GM12878 (cell line): ENCODE results near the gene GALE. TPM values are rescaled to one million over a fixed set of nuclear protein-coding genes. Genes with fewer than 3 reads are reported as not detected.

Experiments used
- ATF2 ChIP-seq: IDR thresholded peaks from 2 replicates; pipeline ENCODE4 v1.6.1; 2012; ENCODE audit warnings: low read length, inconsistent platforms
- E4F1 ChIP-seq: fragments of 450-650 bp; IDR thresholded peaks from 2 replicates; pipeline ENCODE4 v1.6.1; 2018; ENCODE audit warnings: borderline replicate concordance, mild to moderate bottlenecking; ENCODE audit not compliant: partially characterized antibody
- IKZF2 ChIP-seq, 2 experiments: fragments of 450-650 bp; IDR thresholded peaks; 2 replicates each; pipeline ENCODE4 v1.6.1; 2017; ENCODE audit warnings: mild to moderate bottlenecking in 2 of 2, moderate library complexity in 2 of 2
- NR2C1 ChIP-seq: fragments of 450-650 bp; IDR thresholded peaks from 2 replicates; pipeline ENCODE4 v1.6.1; 2017; ENCODE audit warnings: antibody characterized with exemption, mild to moderate bottlenecking, moderate library complexity
- SIN3A ChIP-seq: IDR thresholded peaks from 2 replicates; pipeline ENCODE4 v1.6.1; 2012; ENCODE audit warnings: low read depth, low read length, improper control_type of control experiment
- SMAD5 ChIP-seq: IDR thresholded peaks from 2 replicates; pipeline ENCODE4 v1.6.1; 2016; ENCODE audit warnings: antibody characterized with exemption, low read depth
- SP1 ChIP-seq: IDR thresholded peaks from one replicate; pipeline ENCODE4 v1.6.1; 2011; ENCODE audit warnings: low read depth, low read length
- WRNIP1 ChIP-seq: IDR thresholded peaks from 2 replicates; pipeline ENCODE4 v1.6.1; 2011; ENCODE audit warnings: low read depth, low read length, improper control_type of control experiment, borderline replicate concordance
- ZBTB40 ChIP-seq: fragments of 450-650 bp; IDR thresholded peaks from 2 replicates; pipeline ENCODE4 v1.6.1; 2016; ENCODE audit warnings: mild to moderate bottlenecking, moderate library complexity, borderline replicate concordance
- ZNF592 ChIP-seq: fragments of 450-650 bp; IDR thresholded peaks from 2 replicates; pipeline ENCODE4 v1.6.1; 2017; ENCODE audit warnings: mild to moderate bottlenecking, moderate library complexity
- ZSCAN29 ChIP-seq: fragments of 450-650 bp; IDR thresholded peaks from 2 replicates; pipeline ENCODE4 v1.6.1; 2017; ENCODE audit warnings: mild to moderate bottlenecking, moderate library complexity
- polyA plus RNA-seq, 11 experiments: library from polyadenylated mRNA; depleted of rRNA in 4 of 11; unstranded in 6 of 11; stranded (reverse) in 5 of 11; fragments of >200 nt; fragmentation: Nextera tagmentation in 4 of 11; fragmentation: Illumina TruSeq in 1 of 11; extraction: Ambion mirVana in 4 of 11; extraction: Trizol in 1 of 11; gene quantifications; 1 replicate in 1 of 11; 2 replicates in 10 of 11; pipeline versions ENCODE4 v1.2.1 to v1.2.3, GENCODE V29; 2011 to 2016; ENCODE audit warnings: inconsistent platforms in 2 of 11, missing spikeins in 2 of 11, low read depth in 1 of 11
- total RNA-seq, 4 experiments: library from RNA; depleted of rRNA in 3 of 4; stranded (reverse); fragments of >200 nt in 3 of 4; fragmentation: Illumina TruSeq in 1 of 4; extraction: Trizol in 1 of 4; gene quantifications; 2 replicates each; pipeline versions ENCODE4 v1.2.1 to v1.2.3, GENCODE V29; 2013 to 2021
- TF ChIP-seq, protein P1 (sequence below): fragments of 450-650 bp; formaldehyde crosslinking; IDR thresholded peaks from 2 replicates; pipeline ENCODE4 v1.4.0; 2020; ENCODE audit warnings: mild to moderate bottlenecking, moderate library complexity

Gene GALE
- total and polyA plus RNA-seq, 10 of the 15 experiments (the other 5 are each of a cell fraction or from before 2014, with no cell fraction given): 4.2 to 93.7 (median 40.4) TPM

GRCh38 chr1:23777979-23778814 lies 22.4 kb downstream of the GALE start, which contains the start of gene PITHD1 (continued):
- TF ChIP-seq ZNF592 (no peak), IKZF2 (IDR thresholded peaks at IDR 0.05) (no peak), E4F1 (peak; percentile 85), ZSCAN29 (no peak), WRNIP1 (no peak), ZBTB40 (peak; percentile 32; the same call in 1 of the 2 replicates), ATF2 (no peak), SMAD5 (peak; percentile 81), NR2C1 (peak; percentile 14), SP1 (no peak), SIN3A (no peak)
- TF ChIP-seq, protein P1, sequence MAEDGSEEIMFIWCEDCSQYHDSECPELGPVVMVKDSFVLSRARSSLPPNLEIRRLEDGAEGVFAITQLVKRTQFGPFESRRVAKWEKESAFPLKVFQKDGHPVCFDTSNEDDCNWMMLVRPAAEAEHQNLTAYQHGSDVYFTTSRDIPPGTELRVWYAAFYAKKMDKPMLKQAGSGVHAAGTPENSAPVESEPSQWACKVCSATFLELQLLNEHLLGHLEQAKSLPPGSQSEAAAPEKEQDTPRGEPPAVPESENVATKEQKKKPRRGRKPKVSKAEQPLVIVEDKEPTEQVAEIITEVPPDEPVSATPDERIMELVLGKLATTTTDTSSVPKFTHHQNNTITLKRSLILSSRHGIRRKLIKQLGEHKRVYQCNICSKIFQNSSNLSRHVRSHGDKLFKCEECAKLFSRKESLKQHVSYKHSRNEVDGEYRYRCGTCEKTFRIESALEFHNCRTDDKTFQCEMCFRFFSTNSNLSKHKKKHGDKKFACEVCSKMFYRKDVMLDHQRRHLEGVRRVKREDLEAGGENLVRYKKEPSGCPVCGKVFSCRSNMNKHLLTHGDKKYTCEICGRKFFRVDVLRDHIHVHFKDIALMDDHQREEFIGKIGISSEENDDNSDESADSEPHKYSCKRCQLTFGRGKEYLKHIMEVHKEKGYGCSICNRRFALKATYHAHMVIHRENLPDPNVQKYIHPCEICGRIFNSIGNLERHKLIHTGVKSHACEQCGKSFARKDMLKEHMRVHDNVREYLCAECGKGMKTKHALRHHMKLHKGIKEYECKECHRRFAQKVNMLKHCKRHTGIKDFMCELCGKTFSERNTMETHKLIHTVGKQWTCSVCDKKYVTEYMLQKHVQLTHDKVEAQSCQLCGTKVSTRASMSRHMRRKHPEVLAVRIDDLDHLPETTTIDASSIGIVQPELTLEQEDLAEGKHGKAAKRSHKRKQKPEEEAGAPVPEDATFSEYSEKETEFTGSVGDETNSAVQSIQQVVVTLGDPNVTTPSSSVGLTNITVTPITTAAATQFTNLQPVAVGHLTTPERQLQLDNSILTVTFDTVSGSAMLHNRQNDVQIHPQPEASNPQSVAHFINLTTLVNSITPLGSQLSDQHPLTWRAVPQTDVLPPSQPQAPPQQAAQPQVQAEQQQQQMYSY: no peak
